ENCODE data around the gene FAM98B. TPM values are rescaled to one million over a fixed set of nuclear protein-coding genes. Genes with fewer than 3 reads are reported as not detected.
A peak's percentile ranks its signal among the peaks of the same experiment; 100 is the strongest.

FAM98B gene
- total RNA-seq = 10 to 100 TPM; 20.1 to 20.4 TPM
- polyA plus RNA-seq (2013, experiment 1 of 2) = 14.8 TPM
- 16.1 TPM for polyA plus RNA-seq (2013, experiment 2 of 2)
- 8.8 to 45.9 (median 16.8) reads per million in 172 experiments for total RNA-seq

- Mint-ChIP-seq H3K4me3 (peak within 1 kb of the TSS; percentile 94), H3K4me1 (ENCODE audit: low read depth) (peaks cover 40% of the 10 kb centered on the region), H3K27ac (peak within 1 kb of the TSS; percentile 95), H3K36me3 (ENCODE audit: low read depth) (peaks cover 16% of the 10 kb centered on the region), H3K27me3 (no peaks in the 10 kb centered on the region), H3K9me3 (no peaks in the 10 kb centered on the region)
- ATAC-seq (ENCODE audit: poor library complexity) (peak; percentile 90), DNase-seq (peak; percentile 72 to 90 (median 84))
- H3K27me3 ChIP-seq (ENCODE audit: control insufficient read depth in 1 of 2, insufficient read depth in 2 of 2, low read length in 2 of 2) = no peaks in the 10 kb centered on the region
- intact Hi-C loops (cut with DNase I, micrococcal nuclease) = loop anchor here in 1 of 2 experiments (5.0 to 10.0 kb wide), 3 partner anchors 1333 to 1928 kb away; partner anchors contain the start of gene KNSTRN
- peak within 1 kb of the TSS; percentile 80 for H3K4me3 ChIP-seq (ENCODE audit: low read length)
- H3K4me1 ChIP-seq (ENCODE audit: insufficient read depth, low read length) = peaks cover 14% of the 10 kb centered on the region
- POLR2A ChIA-PET = interaction anchor here (0.6 to 2.8 kb wide), 26 partner anchors 10 to 1328 kb away, joined by 3 to 20 read pairs (median 4); partner anchors contain the start of gene FSIP1
- no peak for TF ChIP-seq CTCF (IDR thresholded peaks at IDR 0.05)
- no peaks in the 10 kb centered on the region for H3K9me3 ChIP-seq (ENCODE audit: control insufficient read depth in 1 of 2, insufficient read depth in 1 of 2, low read length in 2 of 2)
- CTCF ChIA-PET = interaction anchor here (0.8 to 3.0 kb wide), 14 partner anchors 10 to 1328 kb away, joined by 3 to 14 read pairs (median 4); partner anchors contain the start of genes FSIP1 and RASGRP1
- H3K36me3 ChIP-seq (ENCODE audit: insufficient read depth, low read length) = peaks cover 9% of the 10 kb centered on the region
- peak within 1 kb of the TSS; percentile 75 to 77 for H3K27ac ChIP-seq (ENCODE audit: low read depth in 1 of 2, low read length in 2 of 2)
Observed at GRCh38 chr15:38453971-38454695, at the start of gene FAM98B. TSS of gene FAM98B (plus strand) at chr15:38454127. CDS start at chr15:38454162, 35 bp downstream.

DNA sequence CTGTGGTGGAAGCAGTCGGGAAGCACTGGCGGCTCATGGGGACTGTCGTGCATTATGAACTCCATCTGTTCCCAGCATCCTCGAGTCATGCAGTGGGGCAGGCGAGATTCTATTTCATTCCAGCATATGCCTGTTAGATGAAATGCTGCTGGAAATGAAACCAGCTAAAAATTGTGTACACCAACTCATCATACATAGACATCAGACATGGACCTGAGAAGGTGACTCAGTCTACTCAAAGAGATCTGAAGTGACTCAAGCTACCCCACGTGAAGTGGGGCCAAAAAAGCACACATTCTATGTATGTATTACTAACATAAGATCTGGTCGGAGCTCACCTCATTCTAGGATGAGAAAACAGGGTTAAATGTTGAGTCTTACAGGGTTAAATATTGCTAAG is 47.5 kb upstream of the FAM98B start:
- no peaks in the 10 kb centered on the region for H3K4me1 Mint-ChIP-seq (ENCODE audit: low read depth)
- no peaks in the 10 kb centered on the region for H3K4me1 ChIP-seq (ENCODE audit: insufficient read depth, low read length)
- no peak overlapping the region for H3K27ac ChIP-seq (ENCODE audit: low read depth in 1 of 2, low read length in 2 of 2)
- DNase-seq = no peak
- H3K27me3 Mint-ChIP-seq = peaks cover 35% of the 10 kb centered on the region
- no peak overlapping the region for H3K27ac Mint-ChIP-seq
- CTCF ChIA-PET = no interaction called here
- no peak for TF ChIP-seq CTCF (IDR thresholded peaks at IDR 0.05)
- peaks cover 0 to 3% of the 10 kb centered on the region in 2 experiments for H3K27me3 ChIP-seq (ENCODE audit: control insufficient read depth in 1 of 2, insufficient read depth in 2 of 2, low read length in 2 of 2)
- ATAC-seq (ENCODE audit: poor library complexity) = no peak
- no peaks in the 10 kb centered on the region for H3K9me3 ChIP-seq (ENCODE audit: control insufficient read depth in 1 of 2, insufficient read depth in 1 of 2, low read length in 2 of 2)
- H3K4me3 ChIP-seq (ENCODE audit: low read length) = no peak overlapping the region
- H3K4me3 Mint-ChIP-seq = no peak overlapping the region
- peaks cover 4% of the 10 kb centered on the region for H3K9me3 Mint-ChIP-seq
- POLR2A ChIA-PET = no interaction called here
- no peaks in the 10 kb centered on the region for H3K36me3 ChIP-seq (ENCODE audit: insufficient read depth, low read length)
- intact Hi-C loops (cut with DNase I, micrococcal nuclease) = no loop called here
- no peaks in the 10 kb centered on the region for H3K36me3 Mint-ChIP-seq (ENCODE audit: low read depth)

- Histone ChIP-seq H3K27ac (ENCODE audit: low read depth in 1 of 2, low read length in 2 of 2) (no peak overlapping the region), H3K36me3 (ENCODE audit: insufficient read depth, low read length) (no peaks in the 10 kb centered on the region), H3K4me1 (ENCODE audit: insufficient read depth, low read length) (no peaks in the 10 kb centered on the region), H3K4me3 (ENCODE audit: low read length) (no peak overlapping the region), H3K27me3 (ENCODE audit: control insufficient read depth in 1 of 2, insufficient read depth in 2 of 2, low read length in 2 of 2) (no peaks in the 10 kb centered on the region), H3K9me3 (ENCODE audit: control insufficient read depth in 1 of 2, insufficient read depth in 1 of 2, low read length in 2 of 2) (no peaks in the 10 kb centered on the region)
- ChIA-PET CTCF (no interaction called here), POLR2A (no interaction called here)
- no peak for ATAC-seq (ENCODE audit: poor library complexity)
- no peak for TF ChIP-seq CTCF (IDR thresholded peaks at IDR 0.05)
- Mint-ChIP-seq H3K4me3 (no peak overlapping the region), H3K27me3 (peaks cover 32% of the 10 kb centered on the region), H3K36me3 (ENCODE audit: low read depth) (no peaks in the 10 kb centered on the region), H3K4me1 (ENCODE audit: low read depth) (no peaks in the 10 kb centered on the region), H3K27ac (no peak overlapping the region), H3K9me3 (peaks cover 3% of the 10 kb centered on the region)
- intact Hi-C loops (cut with DNase I, micrococcal nuclease) = no loop called here
- DNase-seq = no peak
Observed at GRCh38 chr15:38408576-38408975, 45.4 kb upstream of the FAM98B start.

Data from CD4-positive, alpha-beta T cell (primary cell).